HUES64 (cell line): ENCODE data around the gene TGM5.

Experiments
- H3K27ac ChIP-seq: 2 replicates; pipeline ENCODE4 v1.7.0; 2013; ENCODE audit warnings: low read depth, low read length, inconsistent platforms
- H3K27me3 ChIP-seq: 2 replicates; pipeline ENCODE4 v1.6.1; 2013; ENCODE audit warnings: mild to moderate bottlenecking, low read length; ENCODE audit not compliant: insufficient read depth
- H3K36me3 ChIP-seq: 2 replicates; pipeline ENCODE4 v1.6.1; 2013; ENCODE audit warnings: mild to moderate bottlenecking, low read length; ENCODE audit not compliant: insufficient read depth
- H3K4me1 ChIP-seq: 2 replicates; pipeline ENCODE4 v1.6.1; 2013; ENCODE audit warnings: mild to moderate bottlenecking, low read length, moderate library complexity; ENCODE audit not compliant: insufficient read depth
- H3K4me3 ChIP-seq: 2 replicates; pipeline ENCODE4 v1.5.1; 2013; ENCODE audit warnings: mild to moderate bottlenecking, low read length, moderate library complexity
- H3K9ac ChIP-seq: 2 replicates; pipeline ENCODE4 v1.6.1; 2013; ENCODE audit warnings: mild to moderate bottlenecking, low read depth, low read length
- H3K9me3 ChIP-seq: 2 replicates; pipeline ENCODE4 v1.6.1; 2013; ENCODE audit warnings: low read depth, low read length; ENCODE audit not compliant: insufficient read depth
- WGBS: fragments of 150-250, 120-280 bp; methylation state at CpG from one replicate; pipeline ENCODE4 v1.1.7; 2013; ENCODE audit warnings: missing lambda C conversion rate; 5-methylcytosine and 5-hydroxymethylcytosine counted together

TGM5 gene

DNA sequence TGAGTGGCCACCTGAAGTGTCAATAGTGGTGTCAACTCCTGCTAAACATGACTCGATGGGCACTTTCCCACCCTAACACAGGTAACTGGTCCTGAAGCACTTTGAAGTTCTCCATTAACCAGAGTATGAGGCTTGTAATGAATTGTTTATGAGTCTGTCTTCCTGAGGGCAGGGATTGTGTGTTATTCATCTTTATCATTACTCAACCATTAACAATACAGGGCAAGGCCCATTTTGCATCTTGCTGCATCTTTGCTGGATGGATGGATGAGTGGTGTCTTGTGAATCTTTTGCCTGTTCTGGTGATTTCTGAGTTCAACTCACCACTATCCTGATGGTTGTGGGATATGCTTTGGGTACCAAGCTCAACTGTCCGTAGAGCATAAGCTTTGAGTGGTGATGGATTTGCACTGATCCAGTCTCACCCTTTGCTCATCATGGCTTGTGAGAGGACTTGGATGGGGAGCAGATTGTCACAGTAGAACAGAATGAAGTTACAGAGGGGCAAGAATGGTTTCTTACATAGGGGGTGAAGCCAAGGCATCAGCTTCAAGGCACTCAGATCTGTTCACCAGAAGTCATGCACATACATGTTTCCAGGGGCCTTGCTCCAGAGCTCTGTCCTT, 23.6 kb downstream of the TGM5 start:
- H3K27ac ChIP-seq: no peak overlapping the region
- no peaks in the 10 kb centered on the region for H3K36me3 ChIP-seq
- no peaks in the 10 kb centered on the region for H3K27me3 ChIP-seq
- H3K4me3 ChIP-seq: no peak overlapping the region
- H3K4me1 ChIP-seq: no peaks in the 10 kb centered on the region
- WGBS: 95% methylated on average over 2 of the region's 2 CpGs
- H3K9me3 ChIP-seq: no peaks in the 10 kb centered on the region
- H3K9ac ChIP-seq: no peak overlapping the region

DNA sequence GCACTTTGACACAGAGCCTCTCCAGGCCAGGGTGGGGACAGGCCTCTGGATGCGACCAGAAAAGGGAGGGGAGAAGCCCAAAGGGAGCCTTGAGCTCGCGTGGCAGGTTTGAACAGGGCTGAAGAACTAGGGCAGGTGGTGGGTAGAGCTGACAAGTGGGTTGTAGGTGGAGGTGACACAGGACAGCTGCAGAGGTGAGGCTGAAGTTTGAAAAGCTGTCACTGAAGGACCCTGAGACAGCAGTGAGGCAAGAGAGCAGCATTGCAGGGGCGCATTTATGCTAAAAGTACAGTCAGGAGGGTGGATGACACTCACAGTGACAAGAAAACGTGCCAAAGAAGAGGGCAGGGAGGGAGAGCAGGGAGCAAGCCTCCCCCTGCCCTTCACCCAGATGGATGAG, 24.1 kb downstream of the TGM5 start:
- no peaks in the 10 kb centered on the region for H3K9me3 ChIP-seq
- no peak overlapping the region for H3K9ac ChIP-seq
- H3K4me1 ChIP-seq: no peaks in the 10 kb centered on the region
- no peaks in the 10 kb centered on the region for H3K27me3 ChIP-seq
- no peak overlapping the region for H3K4me3 ChIP-seq
- 79% methylated on average over 5 of the region's 5 CpGs for WGBS
- no peaks in the 10 kb centered on the region for H3K36me3 ChIP-seq
- no peak overlapping the region for H3K27ac ChIP-seq

DNA sequence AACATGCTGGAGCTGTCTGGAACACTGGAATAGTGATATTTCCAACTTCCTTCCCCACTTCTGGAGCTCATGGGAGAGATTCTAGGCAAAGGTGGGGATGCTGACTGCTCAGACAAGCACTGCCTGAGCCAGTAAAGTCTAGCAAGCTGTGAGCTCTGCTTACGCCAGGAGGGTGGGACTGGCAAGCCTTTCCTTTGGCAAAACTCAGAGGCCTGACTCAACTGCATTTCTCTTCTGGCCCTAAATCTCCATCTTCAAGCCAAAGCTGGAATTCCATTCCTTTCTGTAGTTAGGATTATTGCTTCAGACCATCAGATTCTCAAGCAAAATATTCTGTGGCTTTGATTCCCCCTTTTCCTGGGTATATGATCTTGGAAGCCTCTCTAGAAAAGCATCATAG, 25.6 kb downstream of the TGM5 start:
- WGBS: 86% methylated on average over 1 of the region's 1 CpG
- H3K9me3 ChIP-seq: no peaks in the 10 kb centered on the region

DNA sequence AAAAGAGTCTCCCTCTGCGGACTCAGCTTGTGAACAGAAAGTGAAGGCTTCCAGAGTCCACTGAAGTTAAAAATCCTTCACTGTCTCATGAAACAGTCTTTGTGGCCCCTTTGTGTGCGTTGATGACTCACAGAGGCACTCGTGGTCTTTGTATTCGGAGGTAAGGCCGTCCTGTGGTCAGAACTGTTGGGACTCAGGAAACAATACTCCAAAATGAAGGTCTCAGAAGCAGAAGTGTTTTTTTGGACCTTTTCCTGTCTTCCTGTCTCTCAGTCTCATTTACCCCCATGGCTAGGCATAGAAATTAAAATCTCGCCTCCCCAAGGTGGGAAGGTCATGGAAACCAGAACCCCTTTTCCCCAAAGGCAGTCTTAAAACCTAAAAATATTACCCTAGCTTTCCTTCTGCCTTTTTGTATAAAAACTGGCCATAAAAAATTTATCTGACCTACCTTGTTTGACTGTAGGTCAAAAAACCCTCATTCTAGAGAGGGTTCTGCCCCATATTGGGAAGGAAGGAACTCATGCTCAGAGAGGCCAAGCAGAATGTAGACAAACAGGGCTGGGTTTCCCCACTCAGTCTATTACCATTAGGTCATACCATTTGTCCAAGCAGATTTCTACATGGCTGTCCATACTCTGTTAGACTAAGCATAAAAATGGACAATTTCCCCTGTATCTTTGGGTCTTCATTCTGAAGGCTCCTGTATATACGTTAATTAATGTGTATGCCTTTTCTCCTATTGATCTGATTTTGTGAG, 26.8 kb downstream of the TGM5 start:
- H3K27ac ChIP-seq: no peak overlapping the region
- no peaks in the 10 kb centered on the region for H3K9me3 ChIP-seq
- H3K4me3 ChIP-seq: no peak overlapping the region
- WGBS: 90% methylated on average over 6 of the region's 7 CpGs
- H3K9ac ChIP-seq: no peak overlapping the region
- no peaks in the 10 kb centered on the region for H3K36me3 ChIP-seq
- no peaks in the 10 kb centered on the region for H3K4me1 ChIP-seq
- H3K27me3 ChIP-seq: no peaks in the 10 kb centered on the region; the same call in 1 of the 2 replicates

More for the DNA sequence above, 25.6 kb downstream of the TGM5 start:
- Histone ChIP-seq H3K4me3 (no peak overlapping the region), H3K27ac (no peak overlapping the region), H3K27me3 (no peaks in the 10 kb centered on the region), H3K9ac (no peak overlapping the region), H3K4me1 (no peaks in the 10 kb centered on the region), H3K36me3 (no peaks in the 10 kb centered on the region)

DNA sequence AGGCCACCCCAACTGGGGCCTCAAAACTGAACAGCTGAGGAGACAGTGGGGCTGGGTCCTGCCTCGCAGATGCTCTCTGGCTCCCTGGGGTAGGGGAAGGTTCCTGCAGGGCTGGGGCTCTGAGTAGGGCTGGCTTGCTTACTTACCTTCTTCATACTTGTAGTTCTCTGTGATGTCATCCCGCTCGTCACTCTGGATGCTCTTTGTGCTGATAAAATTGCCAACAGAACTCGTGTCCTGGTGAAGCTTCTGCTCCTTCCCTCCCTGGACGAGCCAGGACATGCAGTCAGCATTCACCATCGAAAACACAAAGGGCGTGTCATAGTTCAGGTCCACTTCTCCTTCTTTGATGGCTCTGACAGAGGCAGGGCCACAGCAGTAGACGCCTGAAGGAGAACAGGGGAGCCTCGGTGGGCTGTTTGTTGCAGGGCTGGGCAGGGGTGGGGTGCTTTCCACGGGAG, 28.0 kb downstream of the TGM5 start:
- Histone ChIP-seq H3K36me3 (no peaks in the 10 kb centered on the region), H3K9me3 (no peaks in the 10 kb centered on the region), H3K4me1 (no peaks in the 10 kb centered on the region), H3K4me3 (no peak overlapping the region), H3K9ac (no peak overlapping the region), H3K27ac (no peak overlapping the region), H3K27me3 (no peaks in the 10 kb centered on the region; the same call in 1 of the 2 replicates)
- 88% methylated on average over 10 of the region's 10 CpGs for WGBS

DNA sequence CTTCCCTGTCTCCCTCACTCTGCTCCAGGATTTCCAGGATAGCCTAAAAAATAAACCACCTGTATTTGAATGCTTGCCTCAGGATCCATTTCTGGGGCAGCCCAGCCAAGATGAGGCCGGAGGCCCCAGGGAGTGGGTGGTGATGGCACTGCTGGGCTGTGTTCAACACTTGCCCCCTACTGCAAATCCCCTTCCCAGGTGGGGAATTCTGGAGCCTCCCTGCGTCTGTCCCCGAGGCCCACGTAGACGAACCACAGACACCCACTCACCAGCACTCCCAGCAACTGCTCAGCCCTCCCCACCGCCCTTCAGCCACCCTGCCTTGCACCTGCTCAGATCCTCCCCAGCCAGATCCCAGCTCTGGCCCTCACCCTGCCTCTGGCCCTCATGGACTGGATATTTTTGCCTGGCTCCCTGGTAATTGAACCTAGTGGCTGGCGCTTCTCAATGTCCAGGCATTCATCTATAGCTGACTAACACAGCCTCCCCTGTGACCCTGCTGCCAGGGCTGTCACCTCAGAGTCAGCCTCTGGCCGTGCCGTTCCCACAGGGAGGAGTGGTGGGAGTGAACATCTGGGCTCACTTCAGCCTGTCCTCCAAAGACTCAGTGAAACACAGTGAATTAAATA, 28.8 kb downstream of the TGM5 start:
- Histone ChIP-seq H3K4me3 (no peak overlapping the region), H3K9ac (no peak overlapping the region), H3K9me3 (no peaks in the 10 kb centered on the region), H3K36me3 (no peaks in the 10 kb centered on the region), H3K27ac (no peak overlapping the region), H3K27me3 (no peaks in the 10 kb centered on the region; the same call in 1 of the 2 replicates), H3K4me1 (no peaks in the 10 kb centered on the region)
- WGBS: 88% methylated on average over 8 of the region's 9 CpGs

DNA sequence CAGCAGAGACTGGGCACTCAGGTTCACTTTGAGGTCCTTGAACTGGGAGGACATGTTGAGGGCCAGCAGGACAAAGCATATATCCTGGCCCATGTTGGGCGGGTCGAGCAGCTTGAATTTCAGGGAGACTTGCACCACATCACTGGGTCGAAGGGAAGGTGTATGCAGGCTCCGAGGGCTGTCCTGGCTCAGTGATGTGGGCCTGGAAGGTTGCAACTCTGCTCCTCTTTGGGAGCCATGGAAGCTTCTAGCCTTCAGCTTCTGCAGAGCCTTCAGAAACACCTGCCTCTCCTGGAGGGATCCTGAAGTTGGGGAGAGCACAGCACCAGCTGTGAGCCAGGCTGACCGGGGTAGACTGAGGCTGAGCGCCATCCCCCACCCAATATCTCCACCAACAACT, 31.2 kb downstream of the TGM5 start:
- Histone ChIP-seq H3K9ac (no peak overlapping the region), H3K36me3 (no peaks in the 10 kb centered on the region), H3K9me3 (no peaks in the 10 kb centered on the region), H3K27me3 (no peaks in the 10 kb centered on the region; the same call in 1 of the 2 replicates), H3K4me3 (no peak overlapping the region), H3K4me1 (no peaks in the 10 kb centered on the region), H3K27ac (no peak overlapping the region)
- WGBS: 95% methylated on average over 6 of the region's 6 CpGs

DNA sequence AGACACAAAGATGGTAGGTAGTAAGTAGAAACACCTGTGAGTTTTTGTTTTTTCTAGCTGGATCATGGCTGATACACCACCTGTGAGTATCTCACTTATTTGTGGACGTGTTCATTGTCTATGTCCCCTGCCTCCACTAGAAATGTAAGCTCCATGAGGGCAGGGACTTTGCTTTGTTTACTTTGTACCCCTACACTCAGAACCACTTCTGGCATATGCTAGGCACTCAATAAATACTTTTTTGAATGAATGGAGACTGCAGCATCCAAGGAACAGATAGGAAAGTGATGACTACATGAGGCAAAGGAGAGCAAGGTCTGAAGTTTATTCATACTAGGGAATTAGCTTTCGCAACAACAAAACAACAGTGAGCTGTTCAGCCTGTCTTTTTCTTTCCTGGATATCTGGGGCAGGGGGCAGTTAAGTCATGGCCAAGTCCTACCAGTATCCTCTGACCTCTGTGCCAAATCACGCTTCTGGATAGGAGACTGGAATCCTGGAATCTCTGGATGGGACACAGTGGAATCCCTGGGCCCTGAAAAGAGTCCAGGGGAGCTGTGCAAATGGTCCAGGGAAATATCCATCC, 34.3 kb downstream of the TGM5 start:
- 89% methylated on average over 3 of the region's 3 CpGs for WGBS
- Histone ChIP-seq H3K4me1 (no peaks in the 10 kb centered on the region), H3K36me3 (no peaks in the 10 kb centered on the region), H3K27me3 (no peaks in the 10 kb centered on the region; the same call in 1 of the 2 replicates), H3K27ac (no peak overlapping the region), H3K9me3 (no peaks in the 10 kb centered on the region), H3K9ac (no peak overlapping the region), H3K4me3 (no peak overlapping the region)

DNA sequence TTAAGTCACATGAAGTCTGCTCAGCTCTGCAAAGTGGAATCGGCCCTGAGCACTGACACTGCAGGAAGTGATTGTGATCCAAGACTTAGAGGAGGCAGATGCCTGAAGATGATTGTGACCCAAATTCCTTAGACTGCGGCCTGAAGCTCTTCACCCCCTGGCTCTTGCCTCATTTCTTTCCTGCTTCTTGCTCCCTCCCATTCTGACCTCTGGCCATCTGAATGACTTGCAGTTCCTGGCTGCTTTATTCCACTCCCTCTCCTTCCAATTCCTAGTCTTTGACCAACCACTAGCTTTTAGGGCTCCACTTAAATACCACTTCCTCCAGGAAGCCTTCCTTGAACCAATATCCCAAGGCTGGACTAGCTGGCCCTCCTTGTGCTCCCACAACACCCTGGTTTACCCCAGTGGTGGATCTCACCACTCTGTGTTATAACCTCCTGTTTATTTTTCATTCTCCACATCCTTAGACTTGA, 36.0 kb downstream of the TGM5 start:
- WGBS: 81% methylated on average over 2 of the region's 2 CpGs
- Histone ChIP-seq H3K27ac (no peak overlapping the region), H3K9me3 (no peaks in the 10 kb centered on the region)

DNA sequence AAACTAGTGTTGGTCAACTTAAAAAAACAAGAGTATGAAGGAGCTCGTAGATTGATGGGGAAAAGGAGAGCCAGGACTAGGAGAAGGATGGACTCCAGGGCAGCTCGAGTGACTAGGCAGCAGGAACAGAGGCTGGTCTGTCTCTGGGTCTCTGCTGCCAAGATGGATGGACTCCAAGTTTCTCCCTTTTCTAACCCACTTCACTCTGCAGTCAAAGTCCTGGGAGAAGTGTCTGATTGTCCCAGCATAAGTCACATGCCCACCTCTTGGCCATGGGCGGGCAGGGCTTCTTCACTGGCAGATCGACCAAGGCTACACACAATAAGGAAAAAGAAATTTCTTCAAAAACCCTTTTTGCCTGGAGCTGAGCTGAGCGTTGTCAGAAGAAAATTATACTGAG, 36.8 kb downstream of the TGM5 start:
- Histone ChIP-seq H3K36me3 (no peaks in the 10 kb centered on the region), H3K27me3 (no peaks in the 10 kb centered on the region; the same call in 1 of the 2 replicates), H3K9ac (no peak overlapping the region), H3K4me3 (no peak overlapping the region), H3K9me3 (no peaks in the 10 kb centered on the region), H3K4me1 (no peaks in the 10 kb centered on the region), H3K27ac (no peak overlapping the region)
- 94% methylated on average over 5 of the region's 5 CpGs for WGBS

More for the DNA sequence above, 36.0 kb downstream of the TGM5 start:
- Histone ChIP-seq H3K36me3 (no peaks in the 10 kb centered on the region), H3K4me1 (no peaks in the 10 kb centered on the region), H3K4me3 (no peak overlapping the region), H3K27me3 (no peaks in the 10 kb centered on the region; the same call in 1 of the 2 replicates), H3K9ac (no peak overlapping the region)
